Activated T-cell treated with anti-CD3 and anti-CD28 coated beads, Interleukin-2, amount 50 U/mL, for 24 hours (primary cell): ENCODE data around the gene CUBN.
A peak's percentile ranks its signal among the peaks of the same experiment; 100 is the strongest.

ENCODE experiments used
- DNase-seq: peaks from one replicate; pipeline ENCODE4 v3.0.0-alpha.2; 2020
- H3K27ac Mint-ChIP-seq: 2 replicates; pipeline ENCODE4 v1.8.0; 2020; ENCODE audit warnings: mild to moderate bottlenecking, mixed read lengths
- H3K27me3 Mint-ChIP-seq: 2 replicates; pipeline ENCODE4 v1.8.0; 2020; ENCODE audit warnings: mixed read lengths
- H3K36me3 Mint-ChIP-seq: 2 replicates; pipeline ENCODE4 v1.8.0; 2020; ENCODE audit warnings: low read depth, mixed read lengths
- H3K4me1 Mint-ChIP-seq: 2 replicates; pipeline ENCODE4 v1.8.0; 2020; ENCODE audit warnings: low read depth, mixed read lengths
- H3K4me3 Mint-ChIP-seq: 2 replicates; pipeline ENCODE4 v1.8.0; 2020; ENCODE audit warnings: mild to moderate bottlenecking, moderate library complexity, mixed read lengths
- H3K9me3 Mint-ChIP-seq: 2 replicates; pipeline ENCODE4 v1.8.0; 2020; ENCODE audit warnings: mixed read lengths

Gene CUBN

GRCh38 chr10:16816171-16816570 lies 313.4 kb downstream of the CUBN start:
- Mint-ChIP-seq H3K27ac (peak overlapping the region; percentile 50), H3K9me3 (no peaks in the 10 kb centered on the region), H3K4me3 (peak overlapping the region; percentile 95), H3K4me1 (peaks cover 37% of the 10 kb centered on the region), H3K27me3 (no peaks in the 10 kb centered on the region), H3K36me3 (peaks cover 37% of the 10 kb centered on the region)
- no peak for DNase-seq

DNA sequence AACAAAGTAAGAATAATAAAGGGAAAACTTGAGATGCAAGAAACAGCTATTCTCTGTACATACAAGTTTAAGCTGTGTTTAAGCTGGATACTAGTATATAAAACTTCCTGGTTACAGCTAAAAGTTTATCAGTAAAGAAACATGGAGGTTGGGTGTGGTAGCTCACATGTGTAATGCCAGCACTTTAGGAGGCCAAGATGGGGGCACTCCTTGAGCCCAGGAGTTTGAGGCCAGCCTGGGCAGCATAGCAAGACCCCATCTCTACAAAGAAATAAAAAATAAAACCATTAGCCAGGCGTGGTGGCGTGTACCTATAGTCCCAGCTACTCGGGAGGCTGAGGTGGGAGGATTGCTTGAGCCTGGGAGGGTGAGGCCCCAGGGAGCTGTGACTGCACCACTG lies 315.6 kb downstream of the CUBN start:
- H3K4me3 Mint-ChIP-seq: no peak overlapping the region
- H3K27ac Mint-ChIP-seq: no peak overlapping the region
- H3K27me3 Mint-ChIP-seq: no peaks in the 10 kb centered on the region
- no peaks in the 10 kb centered on the region for H3K9me3 Mint-ChIP-seq
- H3K36me3 Mint-ChIP-seq: peaks cover 53% of the 10 kb centered on the region
- H3K4me1 Mint-ChIP-seq: peaks cover 45% of the 10 kb centered on the region
- DNase-seq: no peak

- Mint-ChIP-seq H3K9me3 (no peaks in the 10 kb centered on the region), H3K4me3 (no peak overlapping the region), H3K27ac (no peak overlapping the region), H3K27me3 (no peaks in the 10 kb centered on the region), H3K36me3 (peaks cover 59% of the 10 kb centered on the region), H3K4me1 (peaks cover 40% of the 10 kb centered on the region)
- DNase-seq: no peak
Measured at GRCh38 chr10:16812676-16813075, 316.9 kb downstream of the CUBN start.

DNA sequence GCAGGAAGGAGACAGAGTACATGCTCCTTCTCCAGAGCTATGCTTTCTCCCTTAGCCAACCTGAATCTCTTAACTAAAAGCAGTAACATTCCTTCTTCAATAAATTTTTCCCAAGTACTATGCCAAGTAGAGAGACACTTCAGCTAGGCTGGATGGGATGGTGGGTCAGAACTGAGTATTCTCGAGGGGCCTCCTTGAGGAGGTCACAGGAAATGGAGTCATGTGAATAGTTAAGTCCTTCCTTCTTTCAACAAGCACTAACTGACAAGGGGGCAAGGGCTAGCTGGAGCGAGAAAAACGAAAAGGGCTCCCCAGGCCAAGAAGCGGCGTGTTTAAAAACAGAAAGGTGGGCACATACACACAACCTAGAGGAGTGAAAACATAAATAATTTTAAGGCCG lies 317.8 kb downstream of the CUBN start:
- peaks cover 39% of the 10 kb centered on the region for H3K4me1 Mint-ChIP-seq
- no peak overlapping the region for H3K27ac Mint-ChIP-seq
- no peak overlapping the region for H3K4me3 Mint-ChIP-seq
- no peaks in the 10 kb centered on the region for H3K9me3 Mint-ChIP-seq
- peaks cover 62% of the 10 kb centered on the region for H3K36me3 Mint-ChIP-seq
- no peaks in the 10 kb centered on the region for H3K27me3 Mint-ChIP-seq
- no peak for DNase-seq

DNA sequence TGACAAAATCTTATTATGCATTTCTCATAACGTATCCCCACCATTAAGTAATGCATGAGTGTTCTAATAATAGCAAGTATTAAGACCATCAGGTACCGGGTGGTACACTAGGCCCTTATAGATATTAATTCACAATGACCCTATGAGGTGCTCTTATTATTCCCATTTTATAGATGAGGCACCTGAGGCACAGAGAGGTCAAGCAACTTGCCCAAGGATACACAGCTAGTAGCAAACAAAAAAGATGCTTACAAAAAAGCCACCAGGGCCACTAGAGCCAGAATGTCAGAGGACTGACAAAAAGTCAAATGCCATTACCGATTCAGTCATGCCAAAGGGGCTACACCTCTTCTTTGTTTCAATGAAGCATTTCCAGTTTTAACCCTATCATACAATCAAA lies 318.3 kb downstream of the CUBN start:
- Mint-ChIP-seq H3K36me3 (peaks cover 62% of the 10 kb centered on the region), H3K4me3 (no peak overlapping the region), H3K27me3 (no peaks in the 10 kb centered on the region), H3K9me3 (no peaks in the 10 kb centered on the region), H3K4me1 (peaks cover 38% of the 10 kb centered on the region), H3K27ac (no peak overlapping the region)
- DNase-seq: no peak

- Mint-ChIP-seq H3K4me1 (peaks cover 24% of the 10 kb centered on the region), H3K36me3 (peaks cover 61% of the 10 kb centered on the region), H3K27ac (no peak overlapping the region), H3K27me3 (no peaks in the 10 kb centered on the region), H3K4me3 (no peak overlapping the region), H3K9me3 (no peaks in the 10 kb centered on the region)
- peak; percentile 64 for DNase-seq
Measured at GRCh38 chr10:16809074-16809718, 320.4 kb downstream of the CUBN start.

DNA sequence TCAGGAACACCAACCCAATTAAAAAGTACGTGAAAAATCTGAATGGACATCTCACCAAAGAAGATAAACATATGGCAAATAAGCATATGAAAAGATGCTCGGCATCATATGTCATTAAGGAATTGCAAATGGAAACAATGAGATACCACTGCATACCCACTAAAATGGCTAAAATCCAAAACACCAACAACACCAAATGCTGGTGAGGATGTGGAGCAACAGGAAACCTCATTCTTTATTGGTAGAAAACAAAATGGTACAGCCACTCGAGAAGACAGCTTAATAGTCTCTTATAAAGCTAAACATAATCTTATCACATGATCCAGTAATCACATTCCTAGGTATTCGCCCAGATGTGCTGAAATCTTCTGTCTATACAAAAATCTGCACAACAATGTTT lies 325.5 kb downstream of the CUBN start:
- Mint-ChIP-seq H3K9me3 (no peaks in the 10 kb centered on the region), H3K27me3 (no peaks in the 10 kb centered on the region), H3K4me3 (no peak overlapping the region), H3K27ac (no peak overlapping the region), H3K36me3 (peaks cover 39% of the 10 kb centered on the region), H3K4me1 (peaks cover 42% of the 10 kb centered on the region)
- DNase-seq: no peak

DNA sequence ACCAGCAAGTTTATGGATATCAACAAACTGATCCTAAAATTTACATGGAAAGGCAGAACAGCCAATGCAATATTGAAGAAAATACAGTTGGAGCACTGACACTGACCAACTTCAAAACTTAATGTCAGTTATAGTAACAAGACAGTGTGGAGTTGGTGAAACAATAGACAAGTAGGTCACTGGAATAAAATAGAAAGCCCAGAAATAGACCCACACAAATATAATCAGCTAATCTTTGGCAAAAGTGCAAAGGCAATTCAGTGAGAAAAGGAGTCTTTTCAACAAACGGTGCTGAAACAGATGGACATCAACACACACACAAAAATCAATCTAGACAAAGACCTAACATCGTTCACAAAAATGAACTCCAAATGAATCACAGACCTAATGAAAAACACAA lies 326.1 kb downstream of the CUBN start:
- Mint-ChIP-seq H3K27me3 (no peaks in the 10 kb centered on the region), H3K27ac (no peak overlapping the region), H3K4me1 (peaks cover 44% of the 10 kb centered on the region), H3K4me3 (no peak overlapping the region), H3K9me3 (no peaks in the 10 kb centered on the region), H3K36me3 (peaks cover 37% of the 10 kb centered on the region)
- DNase-seq: no peak

GRCh38 chr10:16799621-16800020 lies 330.0 kb downstream of the CUBN start:
- Mint-ChIP-seq H3K4me3 (no peak overlapping the region), H3K36me3 (peaks cover 40% of the 10 kb centered on the region), H3K4me1 (peaks cover 61% of the 10 kb centered on the region), H3K27me3 (no peaks in the 10 kb centered on the region), H3K27ac (peak overlapping the region; percentile 38), H3K9me3 (no peaks in the 10 kb centered on the region)
- DNase-seq: no peak

- Mint-ChIP-seq H3K36me3 (peaks cover 39% of the 10 kb centered on the region), H3K27me3 (no peaks in the 10 kb centered on the region), H3K4me3 (no peak overlapping the region), H3K4me1 (peaks cover 53% of the 10 kb centered on the region), H3K27ac (no peak overlapping the region), H3K9me3 (no peaks in the 10 kb centered on the region)
- no peak for DNase-seq
Measured at GRCh38 chr10:16798571-16798970, 331.0 kb downstream of the CUBN start.

DNA sequence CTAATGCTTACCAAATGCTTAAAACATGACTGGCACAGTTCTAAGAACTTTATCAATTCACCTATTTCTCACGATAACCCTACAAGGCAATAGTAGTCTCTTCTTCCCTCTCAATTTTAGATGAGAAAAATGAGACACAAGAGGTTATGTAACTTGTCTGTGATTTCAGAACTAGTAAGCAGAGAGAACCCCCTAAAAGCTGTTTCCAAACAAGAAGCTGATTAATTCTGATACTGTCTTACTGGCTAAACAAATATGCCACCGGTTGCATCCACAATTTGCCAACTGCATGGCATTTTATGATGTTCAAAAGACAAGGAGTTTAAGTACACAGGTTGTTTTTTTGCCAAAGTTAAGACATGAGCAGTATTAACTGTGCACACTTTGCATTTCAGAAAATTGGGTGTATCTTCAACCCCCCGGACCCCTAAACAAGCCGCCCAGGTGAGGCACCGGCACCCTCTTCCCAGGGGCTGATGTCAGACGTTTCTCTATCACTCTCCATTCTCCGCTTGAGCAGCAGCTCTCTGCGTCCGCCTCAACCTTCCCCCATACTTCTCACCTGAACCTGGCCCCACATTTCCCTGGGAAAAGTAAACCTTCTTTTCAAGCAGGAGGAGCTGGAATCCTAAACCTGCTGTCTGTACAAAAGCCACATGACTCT lies 334.1 kb downstream of the CUBN start:
- Mint-ChIP-seq H3K4me1 (peaks cover 38% of the 10 kb centered on the region), H3K4me3 (no peak overlapping the region), H3K27me3 (no peaks in the 10 kb centered on the region), H3K27ac (no peak overlapping the region), H3K36me3 (peaks cover 58% of the 10 kb centered on the region), H3K9me3 (no peaks in the 10 kb centered on the region)
- no peak for DNase-seq

DNA sequence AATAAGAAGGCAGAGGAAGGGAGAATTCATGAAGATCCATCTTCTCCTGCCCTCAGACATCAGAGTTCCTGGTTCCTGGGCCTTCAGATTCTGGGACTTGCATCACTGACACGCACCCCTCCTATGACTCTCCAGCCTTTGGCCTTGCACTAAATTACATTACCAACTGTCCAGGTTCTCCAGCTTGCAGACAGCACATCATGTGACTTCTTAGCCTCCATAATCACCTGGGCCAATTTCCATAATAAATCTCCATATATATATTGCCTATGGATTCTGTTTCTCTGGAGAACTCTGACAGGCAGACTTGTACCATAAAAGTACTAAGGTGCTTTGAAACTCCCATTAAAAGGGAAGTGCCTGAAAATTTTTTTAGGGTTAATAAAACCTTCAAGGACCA lies 335.6 kb downstream of the CUBN start:
- no peaks in the 10 kb centered on the region for H3K9me3 Mint-ChIP-seq

DNA sequence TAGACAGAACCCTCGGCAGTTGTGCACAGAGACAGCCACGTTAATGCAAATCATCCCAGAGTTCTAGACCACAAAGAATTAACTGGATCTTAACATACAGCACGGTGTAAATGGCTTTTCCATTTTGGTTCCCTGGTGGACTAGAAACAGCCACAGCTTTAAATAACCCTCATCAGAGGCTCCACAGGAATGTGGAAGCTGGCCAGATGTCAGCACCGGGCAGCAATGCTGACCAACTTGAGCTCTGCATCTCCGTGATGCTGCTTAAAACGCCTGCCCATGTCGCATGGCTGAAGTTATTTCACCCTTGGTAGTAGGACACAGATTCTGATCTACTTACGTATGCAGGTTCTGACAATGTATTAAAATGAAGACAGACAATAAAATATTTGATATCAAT lies 336.9 kb downstream of the CUBN start:
- peaks cover 2% of the 10 kb centered on the region for H3K9me3 Mint-ChIP-seq
- H3K4me1 Mint-ChIP-seq: peaks cover 40% of the 10 kb centered on the region
- H3K36me3 Mint-ChIP-seq: peaks cover 76% of the 10 kb centered on the region
- H3K27me3 Mint-ChIP-seq: no peaks in the 10 kb centered on the region
- DNase-seq: no peak
- H3K4me3 Mint-ChIP-seq: no peak overlapping the region
- no peak overlapping the region for H3K27ac Mint-ChIP-seq

More for the DNA sequence above, 335.6 kb downstream of the CUBN start:
- no peaks in the 10 kb centered on the region for H3K27me3 Mint-ChIP-seq
- no peak overlapping the region for H3K4me3 Mint-ChIP-seq
- no peak overlapping the region for H3K27ac Mint-ChIP-seq
- no peak for DNase-seq
- peaks cover 33% of the 10 kb centered on the region for H3K4me1 Mint-ChIP-seq
- H3K36me3 Mint-ChIP-seq: peaks cover 68% of the 10 kb centered on the region

DNA sequence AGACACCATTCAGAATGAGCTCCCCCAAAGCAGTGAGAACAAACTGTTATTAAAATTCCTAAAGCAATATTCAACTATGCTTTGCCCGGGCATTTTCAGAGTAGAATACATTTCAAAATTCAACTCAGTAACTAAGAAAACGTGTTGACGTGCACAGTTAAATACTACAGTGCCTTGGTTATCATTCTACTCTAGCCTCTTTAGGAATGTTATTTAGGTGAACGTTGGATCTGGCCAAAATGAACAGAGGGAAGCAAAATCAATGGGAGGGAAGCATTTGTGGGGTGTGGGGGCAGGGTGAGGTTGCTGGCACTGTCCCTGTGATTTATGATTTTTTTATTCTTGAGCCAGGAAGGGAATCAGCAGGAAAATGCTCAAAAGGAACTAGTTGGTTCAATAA lies 339.8 kb downstream of the CUBN start:
- Mint-ChIP-seq H3K27ac (no peak overlapping the region), H3K27me3 (no peaks in the 10 kb centered on the region), H3K4me3 (no peak overlapping the region), H3K9me3 (peaks cover 9% of the 10 kb centered on the region), H3K36me3 (peaks cover 76% of the 10 kb centered on the region), H3K4me1 (peaks cover 39% of the 10 kb centered on the region)
- no peak for DNase-seq

- H3K27me3 Mint-ChIP-seq: no peaks in the 10 kb centered on the region
- H3K4me3 Mint-ChIP-seq: no peak overlapping the region
- peaks cover 42% of the 10 kb centered on the region for H3K4me1 Mint-ChIP-seq
- H3K9me3 Mint-ChIP-seq: peaks cover 11% of the 10 kb centered on the region
- H3K27ac Mint-ChIP-seq: peak overlapping the region; percentile 12
- no peak for DNase-seq
- H3K36me3 Mint-ChIP-seq: peaks cover 75% of the 10 kb centered on the region
Measured at GRCh38 chr10:16789261-16789660, 340.4 kb downstream of the CUBN start.
